ENCODE results near the gene DISC1.

- TF ChIP-seq, protein P1, sequence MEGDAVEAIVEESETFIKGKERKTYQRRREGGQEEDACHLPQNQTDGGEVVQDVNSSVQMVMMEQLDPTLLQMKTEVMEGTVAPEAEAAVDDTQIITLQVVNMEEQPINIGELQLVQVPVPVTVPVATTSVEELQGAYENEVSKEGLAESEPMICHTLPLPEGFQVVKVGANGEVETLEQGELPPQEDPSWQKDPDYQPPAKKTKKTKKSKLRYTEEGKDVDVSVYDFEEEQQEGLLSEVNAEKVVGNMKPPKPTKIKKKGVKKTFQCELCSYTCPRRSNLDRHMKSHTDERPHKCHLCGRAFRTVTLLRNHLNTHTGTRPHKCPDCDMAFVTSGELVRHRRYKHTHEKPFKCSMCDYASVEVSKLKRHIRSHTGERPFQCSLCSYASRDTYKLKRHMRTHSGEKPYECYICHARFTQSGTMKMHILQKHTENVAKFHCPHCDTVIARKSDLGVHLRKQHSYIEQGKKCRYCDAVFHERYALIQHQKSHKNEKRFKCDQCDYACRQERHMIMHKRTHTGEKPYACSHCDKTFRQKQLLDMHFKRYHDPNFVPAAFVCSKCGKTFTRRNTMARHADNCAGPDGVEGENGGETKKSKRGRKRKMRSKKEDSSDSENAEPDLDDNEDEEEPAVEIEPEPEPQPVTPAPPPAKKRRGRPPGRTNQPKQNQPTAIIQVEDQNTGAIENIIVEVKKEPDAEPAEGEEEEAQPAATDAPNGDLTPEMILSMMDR (IDR thresholded peaks at IDR 0.05; ENCODE audit: insufficient read depth, low read length) = no peak
- TF ChIP-seq POLR2AphosphoS5 (IDR thresholded peaks at IDR 0.05; ENCODE audit: low read depth) (no peak), GABPA (IDR thresholded peaks at IDR 0.05; ENCODE audit: low read depth) (no peak)
Measured at GRCh38 chr1:231693361-231694074, 66.9 kb downstream of the DISC1 start.

Data from HL-60 (cell line).